GM10266 (cell line): Measurements from ENCODE around the gene ACE2.

ENCODE experiments used
- DNase-seq: peaks from one replicate; pipeline ENCODE4 v3.0.0; 2012; ENCODE audit errors: extremely low spot score
- TF ChIP-seq, protein P1 (sequence below): IDR thresholded peaks from 2 replicates; pipeline ENCODE4 v1.5.1; 2012; ENCODE audit warnings: mild to moderate bottlenecking, low read depth; ENCODE audit not compliant: control insufficient read depth, insufficient read depth; ENCODE audit errors: missing control alignments

The ACE2 gene

DNA sequence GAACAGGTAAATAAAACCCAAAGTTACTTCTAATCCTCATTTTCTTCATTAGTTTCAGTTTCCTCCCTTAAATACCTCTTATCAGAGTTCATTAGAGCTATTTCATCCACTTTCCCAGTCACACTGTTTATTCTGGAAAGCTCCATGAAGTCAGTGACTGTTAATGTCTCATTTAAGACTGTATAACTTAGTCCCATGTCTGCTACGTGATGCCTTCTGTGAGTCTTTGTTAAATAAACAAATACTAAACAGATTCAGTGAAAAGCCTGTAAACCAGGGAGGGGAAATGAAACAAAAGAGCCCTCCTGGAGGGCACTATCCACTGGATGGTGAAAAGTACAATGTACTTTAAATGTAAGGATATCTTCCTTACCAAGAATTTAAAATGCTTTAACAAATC lies 24.7 kb downstream of the ACE2 start:
- DNase-seq = no peak
- TF ChIP-seq, protein P1, sequence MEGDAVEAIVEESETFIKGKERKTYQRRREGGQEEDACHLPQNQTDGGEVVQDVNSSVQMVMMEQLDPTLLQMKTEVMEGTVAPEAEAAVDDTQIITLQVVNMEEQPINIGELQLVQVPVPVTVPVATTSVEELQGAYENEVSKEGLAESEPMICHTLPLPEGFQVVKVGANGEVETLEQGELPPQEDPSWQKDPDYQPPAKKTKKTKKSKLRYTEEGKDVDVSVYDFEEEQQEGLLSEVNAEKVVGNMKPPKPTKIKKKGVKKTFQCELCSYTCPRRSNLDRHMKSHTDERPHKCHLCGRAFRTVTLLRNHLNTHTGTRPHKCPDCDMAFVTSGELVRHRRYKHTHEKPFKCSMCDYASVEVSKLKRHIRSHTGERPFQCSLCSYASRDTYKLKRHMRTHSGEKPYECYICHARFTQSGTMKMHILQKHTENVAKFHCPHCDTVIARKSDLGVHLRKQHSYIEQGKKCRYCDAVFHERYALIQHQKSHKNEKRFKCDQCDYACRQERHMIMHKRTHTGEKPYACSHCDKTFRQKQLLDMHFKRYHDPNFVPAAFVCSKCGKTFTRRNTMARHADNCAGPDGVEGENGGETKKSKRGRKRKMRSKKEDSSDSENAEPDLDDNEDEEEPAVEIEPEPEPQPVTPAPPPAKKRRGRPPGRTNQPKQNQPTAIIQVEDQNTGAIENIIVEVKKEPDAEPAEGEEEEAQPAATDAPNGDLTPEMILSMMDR = no peak

DNA sequence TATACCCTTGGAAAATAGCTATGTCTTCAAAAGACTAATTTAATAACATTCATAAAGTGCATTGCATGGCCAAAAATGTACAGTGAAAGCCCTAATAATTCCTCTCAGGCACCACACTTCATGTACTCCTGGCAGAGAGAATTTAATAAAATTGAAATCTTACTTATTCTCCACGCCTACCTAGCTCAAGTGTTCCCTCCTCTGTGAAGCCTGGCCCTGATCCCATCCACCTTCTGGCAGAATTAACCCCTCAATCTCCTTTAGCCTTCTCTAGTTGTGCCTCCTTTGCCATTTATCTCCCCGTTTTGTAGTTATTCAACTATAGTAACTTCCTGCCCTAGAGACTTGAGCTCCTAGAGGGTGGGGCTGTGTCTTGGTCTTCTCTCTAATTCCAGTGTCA lies 26.7 kb downstream of the ACE2 start:
- DNase-seq = no peak
- TF ChIP-seq, protein P1 = no peak

DNA sequence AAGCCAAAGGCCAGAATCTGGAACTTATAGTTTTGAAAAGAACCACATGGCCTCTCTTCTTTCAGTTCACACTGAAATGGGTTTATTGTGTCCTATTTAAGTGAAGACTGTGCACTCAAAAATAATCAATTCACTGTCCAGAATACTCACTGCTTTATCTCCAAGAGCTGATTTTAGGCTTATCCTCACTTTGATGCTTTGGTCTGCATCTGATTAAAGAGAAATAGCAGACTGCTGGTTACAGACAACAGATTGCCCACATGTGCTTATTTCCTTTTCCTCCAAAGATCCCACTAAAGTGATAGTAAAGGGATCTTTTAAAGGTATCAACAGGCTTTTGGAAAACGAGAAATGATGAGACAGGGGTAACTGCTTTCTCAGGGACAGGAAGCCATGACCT lies 30.6 kb downstream of the ACE2 start:
- TF ChIP-seq, protein P1 = no peak
- no peak for DNase-seq

DNA sequence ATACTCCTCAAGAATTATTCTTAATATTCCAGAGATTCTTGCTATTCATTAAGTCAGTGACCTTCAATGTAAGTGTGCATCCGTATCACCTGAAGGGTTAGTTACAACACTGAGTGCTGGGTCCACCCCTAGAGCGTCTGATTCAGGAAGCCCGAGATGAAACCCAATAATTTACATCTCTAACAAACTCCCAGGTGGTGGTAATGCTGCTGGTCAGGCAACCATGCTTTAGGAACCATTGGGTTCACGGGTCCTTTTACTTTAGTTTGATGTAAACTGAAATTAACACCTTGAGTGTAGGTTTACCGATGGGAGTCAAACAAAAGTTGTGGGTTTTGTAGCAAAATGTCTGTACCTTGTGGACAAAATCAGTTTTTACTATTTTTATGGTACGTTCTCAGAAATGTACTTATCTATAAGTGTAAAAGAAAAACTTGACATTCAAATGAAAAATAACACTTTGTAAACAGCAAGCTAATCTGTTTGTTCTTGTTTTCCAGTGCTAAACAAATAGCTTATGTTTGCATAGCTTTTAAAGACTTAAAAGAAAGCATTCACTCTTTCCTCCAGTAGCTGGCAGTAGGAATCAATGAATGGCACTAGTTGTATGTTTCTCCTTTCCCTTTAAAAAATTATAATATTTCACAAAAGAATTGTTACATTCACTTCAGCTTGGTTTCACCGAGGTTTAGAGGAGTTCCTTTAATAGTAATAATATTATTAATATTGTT lies 32.7 kb downstream of the ACE2 start:
- no peak for DNase-seq
- TF ChIP-seq, protein P1 = no peak

DNA sequence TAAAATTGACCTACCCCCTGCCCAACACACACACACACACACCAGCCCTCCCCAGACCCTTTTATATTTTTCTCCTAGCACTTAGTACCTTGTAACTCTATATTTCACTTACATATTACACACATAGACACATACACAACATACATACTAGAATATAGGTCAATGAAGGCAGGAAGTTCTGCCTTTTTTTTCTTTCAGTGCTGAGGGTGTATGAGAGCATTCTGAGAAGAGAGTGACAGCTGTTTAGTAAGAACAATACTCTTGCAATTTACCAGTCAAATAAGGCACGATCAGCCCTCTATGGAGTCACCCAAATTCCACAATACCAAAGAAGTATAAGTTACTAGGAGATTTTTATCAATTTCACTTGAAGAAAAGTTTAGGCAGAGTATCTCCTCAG lies 33.5 kb downstream of the ACE2 start:
- no peak for DNase-seq
- TF ChIP-seq, protein P1 = no peak

DNA sequence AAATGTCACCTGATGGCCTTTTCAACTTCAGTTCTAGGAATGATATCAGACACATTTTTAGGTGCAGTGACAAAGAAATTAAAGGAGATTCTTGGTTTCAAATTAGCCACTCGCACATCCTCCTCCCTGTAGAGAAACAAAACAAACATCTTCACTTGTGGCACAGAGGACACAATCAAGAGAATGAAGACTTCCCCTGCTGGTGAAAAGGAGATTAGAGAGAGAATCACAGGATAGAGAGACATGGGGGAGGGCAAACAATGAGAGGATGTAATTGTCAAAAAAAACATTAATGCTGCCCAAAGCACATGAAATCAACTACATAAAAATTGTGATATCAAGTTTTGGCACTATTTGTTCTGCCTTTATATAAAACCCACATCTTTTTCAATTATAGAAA lies 34.5 kb downstream of the ACE2 start:
- DNase-seq = no peak
- TF ChIP-seq, protein P1 = no peak

DNA sequence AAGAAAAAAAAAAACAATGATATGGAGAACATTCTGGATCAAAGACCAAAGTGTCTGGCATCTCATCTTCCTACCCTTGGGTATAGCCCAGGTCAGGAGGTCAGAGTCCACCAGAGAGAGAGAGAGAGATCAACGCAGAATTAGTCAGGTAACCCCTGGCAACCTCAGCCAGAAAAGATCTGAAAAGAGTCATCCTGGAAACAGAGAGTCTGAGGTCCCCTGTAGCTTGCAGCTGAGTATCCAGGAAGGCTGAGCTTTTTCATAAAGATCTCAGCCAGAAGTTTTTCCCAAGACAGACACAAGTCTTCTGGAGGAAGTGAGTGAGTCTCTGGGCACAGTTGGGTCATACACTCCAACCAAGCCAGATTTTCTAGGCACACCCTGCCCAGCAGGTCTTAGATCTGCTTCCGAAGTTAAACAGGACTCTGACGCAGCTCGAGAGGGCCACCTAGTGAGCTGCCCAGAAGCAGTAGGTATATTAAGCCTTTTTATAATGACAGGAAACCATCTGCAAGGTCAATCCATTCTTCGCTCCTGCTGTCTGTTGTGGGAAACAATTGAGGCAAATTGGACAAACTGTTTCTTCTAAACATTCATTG lies 35.7 kb downstream of the ACE2 start:
- TF ChIP-seq, protein P1 = peak; percentile 60
- peak; percentile 15 for DNase-seq
